Tongue (tissue), 2 donors: ENCODE data around the gene ANAPC5. TPM values are rescaled to one million over a fixed set of nuclear protein-coding genes. Genes with fewer than 3 reads are reported as not detected.
"Not testable (repeated sequence)": the region's sequence is repeated elsewhere in the genome, so short reads cannot be mapped to it uniquely, and the experiment has no call there.

ENCODE experiments used
- DNase-seq: peaks from one replicate; pipeline ENCODE4 v3.0.0-alpha.2; 2015
- total RNA-seq: library from RNA; depleted of rRNA; stranded (reverse); fragments of >200 nt; gene quantifications from one replicate; pipeline ENCODE4 v1.2.3, GENCODE V29; 2014

ANAPC5 gene
- total RNA-seq, 1 donor from 2014 or later, result 198 TPM

DNA sequence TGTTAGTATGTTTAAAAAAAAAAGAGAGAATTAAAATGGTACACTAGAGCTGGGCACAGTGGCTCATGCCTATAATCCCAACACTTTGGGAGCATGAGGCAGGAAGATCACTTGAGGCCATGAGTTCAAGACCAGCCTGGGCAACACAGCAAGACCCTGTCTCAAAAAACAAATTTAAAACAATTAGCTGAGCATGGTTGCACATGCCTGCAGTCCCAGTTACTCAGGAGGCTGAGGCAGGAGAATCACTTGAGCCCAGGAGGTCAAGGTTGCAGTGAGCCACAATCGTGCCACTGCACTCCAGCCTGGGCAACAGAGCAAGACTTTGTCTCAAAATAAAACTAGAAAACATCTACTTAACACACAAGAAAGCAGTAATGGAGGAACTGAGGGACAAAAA, 42.0 kb downstream of the ANAPC5 start:
- DNase-seq, result not testable (repeated sequence)

DNA sequence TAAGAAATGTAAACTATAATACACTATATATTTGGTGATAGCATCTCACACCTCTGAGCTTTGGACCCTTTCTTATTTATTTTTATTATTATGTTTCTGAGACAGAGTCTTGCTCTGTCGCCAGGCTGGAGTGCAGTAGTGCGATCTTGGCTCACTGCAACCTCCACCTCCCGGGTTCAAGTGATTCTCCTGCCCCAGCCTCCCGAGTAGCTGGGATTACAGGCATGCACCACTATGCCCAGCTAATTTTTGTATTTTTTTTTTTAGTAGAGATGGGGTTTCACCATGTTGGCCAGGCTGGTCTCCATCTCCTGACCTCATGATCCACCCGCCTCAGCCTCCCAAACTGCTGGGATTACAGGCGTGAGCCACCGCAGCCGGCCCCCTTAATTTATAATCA, 44.8 kb downstream of the ANAPC5 start:
- DNase-seq, result not testable (repeated sequence)

DNA sequence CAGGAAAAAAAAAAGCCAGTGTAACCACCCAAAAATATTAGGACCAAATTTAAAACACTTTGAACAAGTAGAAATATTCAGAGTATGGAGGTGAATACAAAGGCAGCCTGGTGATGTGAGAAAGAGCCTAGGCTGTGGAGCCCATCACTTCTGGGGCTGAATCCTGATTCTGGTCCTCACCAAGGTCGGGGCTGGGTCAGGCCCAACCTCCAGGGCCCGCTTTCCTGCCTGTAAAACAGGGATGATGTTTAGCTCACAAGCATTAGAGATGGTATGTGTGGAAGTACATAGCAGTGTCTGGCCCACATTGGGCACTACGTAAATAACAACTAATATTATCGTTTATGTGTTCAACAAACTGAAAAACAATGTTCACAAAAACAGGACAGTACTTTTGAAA, 47.9 kb downstream of the ANAPC5 start:
- no peak for DNase-seq

- no peak for DNase-seq
These were observed 50.3 kb downstream of the ANAPC5 start for GRCh38 chr12:121301876-121302275.

DNA sequence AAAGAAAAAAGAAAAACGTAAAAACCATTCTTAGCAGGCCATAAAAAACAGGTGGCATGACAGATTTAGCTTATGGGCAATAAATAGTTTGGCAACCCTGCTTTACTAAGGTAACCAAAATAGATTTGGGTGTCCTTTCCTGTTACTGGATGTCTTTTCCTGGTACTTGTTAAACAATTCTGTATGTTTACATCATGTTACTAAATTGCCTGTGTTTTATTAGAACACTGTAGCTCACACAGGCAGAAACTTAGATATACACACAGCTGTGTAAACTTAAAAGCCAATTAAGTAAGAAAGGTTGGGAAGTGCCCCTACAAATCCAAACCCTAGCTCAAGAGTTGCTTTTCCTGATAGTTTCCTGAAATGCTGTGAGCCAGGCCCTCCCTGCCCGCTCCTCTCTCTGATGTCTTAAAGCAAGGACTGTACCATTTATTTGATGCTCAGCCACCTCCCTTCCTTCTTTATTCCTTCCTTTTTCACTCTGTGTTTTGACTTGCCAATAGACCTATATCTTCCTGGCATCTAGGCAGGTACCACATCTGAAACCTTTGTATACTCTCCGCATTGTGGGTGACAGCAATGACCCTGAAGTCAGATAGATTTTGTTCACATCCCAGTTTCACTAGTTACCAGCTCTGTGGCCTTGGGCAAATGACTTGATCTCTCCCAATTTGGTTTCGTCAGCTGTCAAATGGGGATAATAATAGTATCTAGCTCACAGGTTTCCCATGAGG, 52.0 kb downstream of the ANAPC5 start:
- DNase-seq, result no peak

DNA sequence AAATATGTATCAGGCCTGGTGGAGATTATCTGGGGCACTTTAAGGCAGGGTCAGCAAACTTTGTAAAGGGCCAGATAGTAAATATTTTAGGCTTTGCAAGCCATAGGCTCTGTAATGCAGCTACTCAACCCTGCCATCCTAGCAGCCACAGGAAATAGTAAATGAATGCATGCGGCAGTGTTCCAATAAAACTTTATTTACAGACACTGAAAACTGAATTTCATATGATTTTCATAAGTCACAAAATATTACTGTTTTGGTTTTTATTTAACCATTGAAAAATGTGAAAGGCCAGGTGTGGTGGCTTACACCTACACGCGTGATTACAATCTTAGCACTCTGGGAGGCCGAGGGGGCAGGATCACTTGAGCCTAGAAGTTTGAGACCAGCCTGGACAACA, 52.5 kb downstream of the ANAPC5 start:
- no peak for DNase-seq

DNA sequence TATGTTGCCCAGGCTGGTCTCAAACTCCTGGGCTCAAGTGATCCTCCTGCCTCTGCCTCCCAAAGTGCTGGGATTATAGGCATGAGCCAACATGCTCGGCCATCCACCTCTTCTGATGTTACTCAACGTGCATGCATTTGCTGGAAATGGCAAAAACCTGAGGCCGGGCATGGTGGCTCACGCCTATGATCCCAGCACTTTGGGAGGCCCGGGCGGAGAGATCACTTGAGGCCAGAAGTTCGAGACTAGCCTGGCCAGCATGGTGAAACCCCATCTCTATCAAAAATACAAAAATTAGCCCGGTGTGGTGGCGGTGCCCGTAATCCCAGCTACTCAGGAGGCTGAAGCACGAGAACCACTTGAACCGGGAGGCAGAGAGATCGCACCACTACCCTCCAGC, 53.8 kb downstream of the ANAPC5 start:
- not testable (repeated sequence) for DNase-seq

- peak; percentile 39 for DNase-seq
These were observed 54.7 kb downstream of the ANAPC5 start for GRCh38 chr12:121297435-121297991.

GRCh38 chr12:121296618-121297434, 55.4 kb downstream of the ANAPC5 start, which contains the start of gene CAMKK2:
TSS of gene CAMKK2 (minus strand) at chr12:121296709. CDS start at chr12:121274526, 22,183 bp downstream.
- DNase-seq, result peak; percentile 92

DNA sequence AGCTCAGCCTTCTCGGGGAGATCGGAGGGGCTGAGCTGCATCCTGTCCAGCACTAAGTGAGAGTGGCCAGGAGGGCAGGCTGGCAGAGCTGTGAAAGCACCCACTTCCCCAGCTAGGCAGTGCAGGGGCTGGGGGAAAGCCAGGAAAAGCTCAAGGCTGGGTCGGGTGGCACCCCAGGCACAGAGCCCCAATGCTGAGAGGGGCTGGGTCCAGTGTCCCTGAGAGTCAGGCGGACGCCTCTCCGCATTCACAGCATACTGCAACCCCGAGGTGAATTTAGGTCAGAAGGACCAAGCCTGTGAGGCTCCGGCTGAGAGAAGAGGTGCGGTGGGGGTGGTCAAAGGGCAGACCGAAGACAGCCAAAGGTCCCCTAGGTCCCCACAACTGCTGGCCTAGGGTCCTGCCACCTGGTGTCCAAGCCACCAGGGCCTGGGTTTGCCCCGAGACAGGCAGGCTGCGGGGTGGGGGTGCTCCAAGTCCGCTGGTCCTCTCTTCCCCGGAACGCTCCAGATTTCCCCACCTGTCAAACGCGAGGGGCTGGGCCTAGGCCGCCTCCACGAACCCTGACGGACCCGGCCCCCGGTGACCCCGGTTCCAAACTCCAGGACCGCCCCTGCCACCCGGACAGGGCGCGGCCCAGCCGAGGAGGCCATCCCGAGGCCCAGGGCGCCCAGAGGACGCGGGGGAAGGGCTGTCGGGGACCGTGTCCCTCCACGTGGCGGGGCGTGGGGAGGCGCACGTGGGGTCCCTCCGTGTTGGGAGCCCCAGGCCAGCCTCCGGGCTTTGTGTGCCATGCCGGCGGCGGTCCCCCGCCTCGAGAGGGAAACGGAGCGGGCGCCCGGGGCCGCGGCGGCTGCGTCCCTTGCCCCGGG, 56.2 kb downstream of the ANAPC5 start:
- DNase-seq, result peak; percentile 24

GRCh38 chr12:121295116-121295745, 57.0 kb downstream of the ANAPC5 start:
- no peak for DNase-seq

- no peak for DNase-seq
These were observed 57.9 kb downstream of the ANAPC5 start for GRCh38 chr12:121294151-121294889.

DNA sequence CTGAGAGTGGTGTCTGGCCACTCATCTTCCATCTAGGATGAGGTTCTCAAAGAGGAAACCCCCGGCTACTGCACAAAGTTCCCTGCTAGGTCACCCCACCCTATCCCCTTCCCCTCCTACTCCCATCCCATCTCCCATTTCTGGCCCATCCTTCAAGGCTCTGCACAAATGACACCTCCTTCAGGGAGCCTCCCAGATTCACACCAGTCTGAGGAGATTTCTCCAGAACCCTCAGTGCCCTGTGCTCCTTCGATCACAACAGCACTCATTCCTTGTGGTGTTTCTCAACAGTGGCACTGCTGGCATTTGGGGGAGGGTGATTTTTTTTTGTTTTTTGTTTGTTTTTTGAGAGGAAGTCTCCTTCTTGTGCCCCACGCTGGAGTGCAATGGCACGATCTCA, 58.6 kb downstream of the ANAPC5 start:
- DNase-seq, result no peak

DNA sequence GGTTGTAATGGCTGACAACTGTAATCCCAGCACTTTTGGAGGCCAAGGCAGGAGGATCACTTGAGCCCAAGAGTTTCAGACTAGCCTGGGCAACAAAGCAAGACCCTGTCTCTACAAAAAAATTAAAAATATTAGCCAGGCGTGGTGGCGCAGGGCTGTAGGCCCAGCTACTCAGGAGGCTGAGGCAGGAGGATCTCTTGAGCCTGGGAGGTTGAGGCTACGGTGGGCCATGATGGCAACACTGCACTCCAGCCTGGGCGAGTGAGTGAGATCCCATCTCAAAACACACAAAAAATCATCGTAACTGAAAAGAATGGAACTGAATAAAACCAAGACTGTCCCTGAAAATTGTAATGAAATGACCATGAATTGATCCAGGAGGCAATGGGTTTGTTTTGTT, 61.8 kb downstream of the ANAPC5 start:
- no peak for DNase-seq

- no peak for DNase-seq
These were observed 62.2 kb downstream of the ANAPC5 start for GRCh38 chr12:121289962-121290361.

- peak; percentile 23 for DNase-seq
These were observed 63.2 kb downstream of the ANAPC5 start for GRCh38 chr12:121288986-121289385.

GRCh38 chr12:121288158-121288845, 63.9 kb downstream of the ANAPC5 start:
- no peak for DNase-seq

- no peak for DNase-seq
These were observed 64.8 kb downstream of the ANAPC5 start for GRCh38 chr12:121287267-121287954.

GRCh38 chr12:121285856-121286255, 66.4 kb downstream of the ANAPC5 start:
- DNase-seq, result no peak
